SK-N-MC (cell line): ENCODE measurements around the gene TNNI3K.

Source experiments
- DNase-seq: peaks from one replicate; pipeline ENCODE4 v3.0.0-alpha.2; 2011; ENCODE audit warnings: low read depth, low spot score
- H3K27ac ChIP-seq: fragments of 200-600 bp; sonication (generic); 2 replicates; pipeline ENCODE4 v1.5.1; 2016; ENCODE audit warnings: mixed run types
- H3K36me3 ChIP-seq: fragments of 200-600 bp; sonication (generic); 2 replicates; pipeline ENCODE4 v1.6.1; 2017; ENCODE audit warnings: antibody characterized with exemption, low read length, mixed read lengths; ENCODE audit not compliant: insufficient read depth
- H3K4me3 ChIP-seq: fragments of 200-600 bp; sonication (generic); 2 replicates; pipeline ENCODE4 v1.5.1; 2016
- H3K9ac ChIP-seq: fragments of 200-600 bp; sonication (generic); 2 replicates; pipeline ENCODE4 v1.8.0; 2017; ENCODE audit warnings: mixed run types, mixed read lengths; ENCODE audit not compliant: insufficient read length
- H3K9me3 ChIP-seq: fragments of 200-600 bp; sonication (generic); 2 replicates; pipeline ENCODE4 v1.6.1; 2017; ENCODE audit warnings: low read depth, mild to moderate bottlenecking, antibody characterized with exemption, low read length, moderate library complexity, mixed read lengths
- EZH2 ChIP-seq: fragments of 200-600 bp; sonication (generic); IDR thresholded peaks from one replicate; pipeline ENCODE4 v1.6.1; 2017; ENCODE audit warnings: antibody characterized with exemption
- FOXP2 ChIP-seq: optimal IDR thresholded peaks from 2 replicates; pipeline ENCODE3; 2011; ENCODE audit warnings: mild to moderate bottlenecking, moderate library complexity; ENCODE audit not compliant: insufficient read depth; ENCODE audit errors: extremely low read length, control extremely low read depth
- POLR2AphosphoS5 ChIP-seq: IDR thresholded peaks from 2 replicates; pipeline ENCODE4 v1.6.1; 2012; ENCODE audit warnings: mild to moderate bottlenecking, low read depth, low read length, borderline replicate concordance

TNNI3K gene

DNA sequence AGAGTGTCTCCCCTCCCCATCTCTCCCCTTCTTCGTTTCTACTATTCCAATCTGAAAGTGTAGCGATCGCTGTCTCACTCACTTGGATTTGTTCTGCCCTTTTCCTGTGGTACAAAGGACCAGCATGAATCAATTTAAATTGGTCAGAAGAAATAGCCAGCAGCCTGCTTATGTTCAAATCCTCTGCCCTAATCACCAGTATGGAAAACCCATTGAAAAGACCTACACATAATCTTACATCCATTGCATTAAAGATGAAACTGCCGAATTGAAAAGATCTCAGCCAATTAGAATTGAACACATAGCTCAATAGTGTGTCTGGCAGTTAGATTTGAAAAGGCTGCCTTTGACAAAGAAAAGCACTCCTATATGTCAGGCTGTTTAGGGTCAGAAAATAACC is 122.6 kb downstream of the TNNI3K start:
- TF ChIP-seq POLR2AphosphoS5 (no peak), EZH2 (no peak), FOXP2 (no peak)
- no peak for DNase-seq
- H3K9me3 ChIP-seq = no peaks in the 10 kb centered on the region
- no peak overlapping the region for H3K27ac ChIP-seq
- H3K4me3 ChIP-seq = no peak overlapping the region
- H3K9ac ChIP-seq = no peak overlapping the region
- no peaks in the 10 kb centered on the region for H3K36me3 ChIP-seq

DNA sequence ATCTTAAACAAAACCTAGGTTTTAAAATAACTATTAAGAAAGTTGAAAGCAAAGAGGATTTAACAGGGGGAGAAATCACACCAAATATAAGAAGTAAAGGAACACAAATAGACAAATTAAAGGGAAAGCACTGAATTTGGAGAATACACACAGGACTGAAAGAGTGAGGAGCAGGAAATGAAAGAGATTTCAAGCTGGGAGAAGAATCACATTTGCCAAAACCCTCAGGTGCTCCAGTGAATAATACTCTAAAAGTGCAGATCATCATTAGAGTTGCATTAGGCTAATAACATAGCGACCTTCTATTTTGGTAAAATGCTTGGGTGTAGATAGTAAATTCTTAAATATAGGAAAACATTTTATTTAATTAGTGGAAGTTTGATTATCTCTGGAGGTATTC is 127.5 kb downstream of the TNNI3K start:
- H3K4me3 ChIP-seq = no peak overlapping the region
- no peak for DNase-seq
- no peak overlapping the region for H3K27ac ChIP-seq
- TF ChIP-seq FOXP2 (no peak), POLR2AphosphoS5 (no peak), EZH2 (no peak)
- no peaks in the 10 kb centered on the region for H3K36me3 ChIP-seq
- no peak overlapping the region for H3K9ac ChIP-seq
- H3K9me3 ChIP-seq = no peaks in the 10 kb centered on the region

DNA sequence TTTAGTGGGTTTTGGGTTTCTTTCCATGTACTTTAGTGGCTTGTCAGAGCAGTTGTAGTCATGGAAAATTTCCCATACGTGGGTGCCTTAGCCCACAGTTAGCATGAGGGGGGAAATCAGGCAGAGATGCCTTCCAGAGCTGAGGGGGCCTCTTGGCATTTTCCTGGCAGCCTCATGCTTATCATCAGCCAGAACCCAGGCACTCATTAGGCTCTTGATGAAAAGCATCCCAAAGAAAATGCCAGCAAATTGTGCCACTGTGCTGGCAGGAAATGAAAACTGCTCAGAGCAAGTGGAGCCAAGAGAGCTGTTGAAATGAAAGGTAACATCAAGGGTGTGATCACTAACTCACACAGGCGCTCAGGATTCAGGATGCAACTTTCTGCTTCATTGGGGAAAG is 128.0 kb downstream of the TNNI3K start:
- TF ChIP-seq EZH2 = no peak
- TF ChIP-seq FOXP2 = no peak
- no peak for TF ChIP-seq POLR2AphosphoS5
- no peak for DNase-seq
- H3K27ac ChIP-seq = no peak overlapping the region
- H3K4me3 ChIP-seq = no peak overlapping the region
- H3K9me3 ChIP-seq = no peaks in the 10 kb centered on the region
- H3K36me3 ChIP-seq = no peaks in the 10 kb centered on the region
- no peak overlapping the region for H3K9ac ChIP-seq

DNA sequence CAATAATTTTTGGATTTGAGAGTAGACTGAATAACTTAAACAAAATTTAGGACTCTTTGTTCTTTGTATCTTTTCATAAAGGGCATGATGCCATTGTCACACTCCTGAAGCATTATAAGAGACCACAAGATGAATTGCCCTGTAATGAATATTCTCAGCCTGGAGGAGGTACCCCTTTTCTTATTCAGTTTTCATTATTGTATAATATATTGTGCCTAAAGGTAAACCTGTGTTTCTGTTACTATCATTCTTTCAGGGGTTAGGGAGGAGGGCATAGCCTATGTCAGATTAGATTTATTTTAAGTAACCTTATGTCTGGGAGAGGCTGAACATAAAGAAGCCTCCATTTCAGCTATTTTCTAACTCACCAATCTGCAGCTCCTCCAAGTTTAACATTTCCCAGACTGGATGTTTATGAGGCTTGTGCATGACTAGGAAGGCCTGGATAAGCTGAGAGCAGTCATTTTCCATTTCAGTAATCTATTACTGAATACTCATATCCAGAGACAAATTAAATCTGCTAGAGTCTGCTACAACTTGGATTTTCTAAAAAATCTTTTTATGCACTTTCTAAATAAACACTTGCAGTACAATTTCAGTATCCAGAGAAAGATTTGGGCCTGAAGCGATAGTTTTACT is 132.1 kb downstream of the TNNI3K start:
- Histone ChIP-seq H3K36me3 (no peaks in the 10 kb centered on the region), H3K27ac (no peak overlapping the region), H3K9ac (no peak overlapping the region), H3K9me3 (no peaks in the 10 kb centered on the region), H3K4me3 (no peak overlapping the region)
- TF ChIP-seq POLR2AphosphoS5 (no peak), EZH2 (no peak), FOXP2 (no peak)
- DNase-seq = no peak

DNA sequence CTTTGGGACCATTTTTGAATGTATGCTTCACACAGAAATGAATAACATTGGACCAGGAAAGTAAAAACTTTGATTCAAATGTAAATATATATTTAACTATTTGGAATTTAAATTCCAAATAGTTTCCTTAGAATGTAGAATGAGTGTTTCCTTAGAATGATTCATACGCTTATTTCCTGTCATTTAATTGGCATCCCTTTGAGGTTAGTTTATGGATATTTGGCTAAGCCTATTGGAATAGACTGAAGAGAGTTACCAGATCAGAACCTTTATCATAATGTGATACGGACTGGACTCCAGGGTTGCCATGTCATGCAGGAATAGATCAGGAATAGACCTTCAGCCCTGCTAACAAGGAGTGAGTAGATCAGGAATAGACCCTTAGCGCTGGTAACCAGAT is 133.1 kb downstream of the TNNI3K start:
- no peaks in the 10 kb centered on the region for H3K36me3 ChIP-seq
- H3K9me3 ChIP-seq = no peaks in the 10 kb centered on the region
- TF ChIP-seq FOXP2 (no peak), EZH2 (no peak), POLR2AphosphoS5 (no peak)
- no peak overlapping the region for H3K9ac ChIP-seq
- no peak overlapping the region for H3K27ac ChIP-seq
- no peak overlapping the region for H3K4me3 ChIP-seq
- DNase-seq = no peak

DNA sequence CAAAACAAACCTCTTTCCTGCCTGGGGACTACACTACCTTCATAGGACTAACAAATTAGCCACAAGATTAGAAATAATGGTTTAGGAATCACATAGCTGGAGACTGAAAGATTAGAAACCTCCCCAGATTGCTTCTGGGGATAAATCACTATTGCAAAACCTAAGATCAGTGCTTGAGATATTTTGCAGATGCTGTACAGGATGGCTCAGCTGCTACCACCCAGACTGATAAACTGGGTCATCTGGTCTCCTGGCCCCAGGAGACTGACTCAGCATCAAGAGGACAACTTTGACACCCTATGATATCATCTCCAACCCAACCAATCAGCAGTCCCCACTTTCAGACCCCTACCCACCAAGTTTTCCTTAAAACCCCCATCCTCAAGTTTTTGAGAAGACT is 140.2 kb downstream of the TNNI3K start:
- TF ChIP-seq EZH2 (no peak), POLR2AphosphoS5 (no peak), FOXP2 (no peak)

DNA sequence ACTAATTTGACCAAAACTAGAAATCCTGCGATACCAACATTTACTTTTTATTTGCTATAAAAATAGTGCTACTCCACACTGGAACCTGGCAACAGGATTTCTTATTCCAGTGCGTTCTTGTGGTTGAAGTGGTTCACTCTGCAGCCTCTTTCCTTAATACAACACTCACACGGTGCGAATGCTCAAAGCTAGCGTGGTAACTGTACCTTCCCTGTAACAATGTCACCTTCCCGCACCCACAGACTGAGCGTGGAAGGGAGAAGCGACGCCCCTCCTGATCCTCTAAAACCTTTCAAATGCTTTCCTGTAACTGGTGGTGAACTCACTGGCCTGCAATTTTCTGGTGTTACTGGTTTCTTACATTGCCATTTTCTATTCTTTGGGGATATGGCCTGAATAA is 145.1 kb downstream of the TNNI3K start:
- no peak for DNase-seq
- TF ChIP-seq POLR2AphosphoS5 (no peak), EZH2 (no peak), FOXP2 (no peak)
- Histone ChIP-seq H3K9ac (no peak overlapping the region), H3K36me3 (no peaks in the 10 kb centered on the region), H3K4me3 (no peak overlapping the region), H3K27ac (no peak overlapping the region), H3K9me3 (no peaks in the 10 kb centered on the region)

More for the DNA sequence above, 140.2 kb downstream of the TNNI3K start:
- no peak overlapping the region for H3K4me3 ChIP-seq
- H3K36me3 ChIP-seq = no peaks in the 10 kb centered on the region
- no peak overlapping the region for H3K27ac ChIP-seq
- DNase-seq = no peak
- H3K9ac ChIP-seq = no peak overlapping the region
- H3K9me3 ChIP-seq = no peaks in the 10 kb centered on the region

DNA sequence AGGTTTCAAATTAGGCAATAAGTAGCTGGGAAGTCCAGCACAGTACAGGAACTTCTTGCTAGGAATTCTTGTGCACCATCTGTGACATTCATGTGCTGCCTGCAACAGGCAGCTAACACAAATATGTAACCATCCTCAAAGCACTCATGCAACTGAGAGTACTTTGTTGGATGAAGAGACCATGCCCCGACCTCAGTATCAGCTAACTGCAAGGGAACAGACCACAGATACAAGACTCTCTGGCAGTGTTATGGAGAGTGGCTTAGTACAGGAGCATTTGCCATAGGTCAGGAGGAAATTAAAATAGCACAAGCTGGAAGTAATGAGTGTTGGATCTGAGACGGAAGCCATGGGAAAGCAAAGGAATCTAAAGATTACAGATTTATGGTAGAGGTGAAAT is 153.7 kb downstream of the TNNI3K start:
- Histone ChIP-seq H3K4me3 (no peak overlapping the region), H3K36me3 (no peaks in the 10 kb centered on the region), H3K27ac (no peak overlapping the region), H3K9me3 (no peaks in the 10 kb centered on the region), H3K9ac (no peak overlapping the region)
- no peak for DNase-seq
- TF ChIP-seq EZH2 (no peak), POLR2AphosphoS5 (no peak), FOXP2 (no peak)

DNA sequence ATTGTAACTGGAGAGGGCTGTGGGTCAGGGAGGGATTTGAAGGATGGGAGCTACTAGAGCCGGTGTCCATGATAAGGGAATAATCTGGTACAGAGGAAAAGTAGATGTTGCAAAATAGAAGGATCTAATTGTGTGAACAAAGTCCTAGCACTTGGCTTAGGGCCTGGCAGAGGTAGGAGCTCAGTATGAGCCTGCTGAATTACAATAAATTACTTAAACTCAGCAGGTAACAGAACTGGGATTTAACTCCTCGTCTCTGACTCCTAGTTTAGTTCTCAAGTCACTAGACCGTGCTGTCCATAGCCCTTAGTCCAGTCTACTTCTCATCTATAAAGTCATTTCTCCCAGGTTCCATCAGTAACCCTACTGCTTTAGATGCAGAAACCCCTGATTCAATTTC is 157.0 kb downstream of the TNNI3K start:
- H3K9ac ChIP-seq = no peak overlapping the region
- no peak for TF ChIP-seq EZH2
- no peak for TF ChIP-seq POLR2AphosphoS5
- no peak for TF ChIP-seq FOXP2
- H3K4me3 ChIP-seq = peak overlapping the region; percentile 61
- no peaks in the 10 kb centered on the region for H3K36me3 ChIP-seq
- no peaks in the 10 kb centered on the region for H3K9me3 ChIP-seq
- no peak for DNase-seq
- H3K27ac ChIP-seq = peak overlapping the region; percentile 79
